ENCODE data around the gene CES5A. TPM values are rescaled to one million over a fixed set of nuclear protein-coding genes. Genes with fewer than 3 reads are reported as not detected.

Gene CES5A
- total and polyA plus RNA-seq, 11 donors, result 0.10 to 0.51 (median 0.20) TPM; not detected in 8

DNA sequence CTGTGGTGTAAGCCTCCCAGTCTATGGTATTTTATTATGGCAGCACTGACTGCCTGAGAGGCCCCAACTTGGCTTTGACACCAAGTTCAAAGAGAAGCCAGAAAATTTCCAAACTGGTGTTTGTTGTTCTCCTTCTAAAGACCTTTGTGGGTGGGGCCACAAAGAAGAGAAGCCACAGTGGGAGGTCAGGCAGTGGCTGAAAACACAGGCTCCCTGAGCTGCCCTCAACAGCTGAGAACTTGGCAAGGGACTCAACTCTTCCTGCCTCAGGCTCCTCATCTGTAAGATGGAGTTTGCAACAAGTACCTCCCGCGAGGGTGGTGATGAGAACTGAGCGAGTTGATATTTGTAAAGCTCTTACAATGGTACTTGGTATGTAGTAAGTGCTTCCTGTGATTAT, 18.2 kb downstream of the CES5A start:
- H3K27ac ChIP-seq, result no peak overlapping the region
- intact Hi-C loops (cut with DNase I), result no loop called here
- no peak for DNase-seq
- no peak for ATAC-seq
- H3K4me3 ChIP-seq, result no peak overlapping the region
- H3K4me1 ChIP-seq, result no peaks in the 10 kb centered on the region
- no peaks in the 10 kb centered on the region for H3K9me3 ChIP-seq
- peaks cover 0 to 7% (median 0%) of the 10 kb centered on the region in 9 donors for H3K27me3 ChIP-seq
- 84 to 90% (median 86%) methylated on average over 3 of the region's 3 CpGs for WGBS, 4 donors
- TF ChIP-seq, protein P1, sequence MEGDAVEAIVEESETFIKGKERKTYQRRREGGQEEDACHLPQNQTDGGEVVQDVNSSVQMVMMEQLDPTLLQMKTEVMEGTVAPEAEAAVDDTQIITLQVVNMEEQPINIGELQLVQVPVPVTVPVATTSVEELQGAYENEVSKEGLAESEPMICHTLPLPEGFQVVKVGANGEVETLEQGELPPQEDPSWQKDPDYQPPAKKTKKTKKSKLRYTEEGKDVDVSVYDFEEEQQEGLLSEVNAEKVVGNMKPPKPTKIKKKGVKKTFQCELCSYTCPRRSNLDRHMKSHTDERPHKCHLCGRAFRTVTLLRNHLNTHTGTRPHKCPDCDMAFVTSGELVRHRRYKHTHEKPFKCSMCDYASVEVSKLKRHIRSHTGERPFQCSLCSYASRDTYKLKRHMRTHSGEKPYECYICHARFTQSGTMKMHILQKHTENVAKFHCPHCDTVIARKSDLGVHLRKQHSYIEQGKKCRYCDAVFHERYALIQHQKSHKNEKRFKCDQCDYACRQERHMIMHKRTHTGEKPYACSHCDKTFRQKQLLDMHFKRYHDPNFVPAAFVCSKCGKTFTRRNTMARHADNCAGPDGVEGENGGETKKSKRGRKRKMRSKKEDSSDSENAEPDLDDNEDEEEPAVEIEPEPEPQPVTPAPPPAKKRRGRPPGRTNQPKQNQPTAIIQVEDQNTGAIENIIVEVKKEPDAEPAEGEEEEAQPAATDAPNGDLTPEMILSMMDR (IDR thresholded peaks at IDR 0.05), result no peak
- no peaks in the 10 kb centered on the region for H3K36me3 ChIP-seq

DNA sequence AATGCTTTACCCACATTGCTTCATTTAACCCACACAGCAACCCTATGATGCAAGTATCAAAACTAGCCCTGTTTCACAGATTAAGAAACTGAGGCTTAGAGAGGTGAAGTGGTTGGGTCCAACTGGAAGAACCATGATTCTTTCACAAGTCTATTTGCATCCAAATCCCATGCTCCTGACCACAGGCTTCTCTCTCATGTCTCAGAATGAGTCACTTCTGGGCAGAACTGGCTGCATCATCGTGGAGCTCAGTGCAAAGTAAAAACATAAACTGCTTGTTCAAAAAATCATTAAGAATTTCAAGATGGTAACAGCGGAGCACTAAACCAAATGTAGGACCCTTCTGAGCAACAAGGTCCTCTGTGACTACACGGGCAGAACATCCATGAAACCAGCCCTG, 22.1 kb downstream of the CES5A start:
- Histone ChIP-seq H3K4me1 (no peaks in the 10 kb centered on the region), H3K4me3 (no peak overlapping the region), H3K36me3 (no peaks in the 10 kb centered on the region), H3K27me3 (peaks cover 0 to 28% (median 8%) of the 10 kb centered on the region in 9 donors), H3K27ac (no peak overlapping the region), H3K9me3 (no peaks in the 10 kb centered on the region)
- ATAC-seq (no peak), DNase-seq (no peak)
- intact Hi-C loops (cut with DNase I), result no loop called here
- TF ChIP-seq POLR2A (IDR thresholded peaks at IDR 0.05), result no peak
- TF ChIP-seq, protein P1 (IDR thresholded peaks at IDR 0.05), result no peak
- 73 to 78% (median 76%) methylated on average over 3 of the region's 3 CpGs for WGBS, 4 donors

DNA sequence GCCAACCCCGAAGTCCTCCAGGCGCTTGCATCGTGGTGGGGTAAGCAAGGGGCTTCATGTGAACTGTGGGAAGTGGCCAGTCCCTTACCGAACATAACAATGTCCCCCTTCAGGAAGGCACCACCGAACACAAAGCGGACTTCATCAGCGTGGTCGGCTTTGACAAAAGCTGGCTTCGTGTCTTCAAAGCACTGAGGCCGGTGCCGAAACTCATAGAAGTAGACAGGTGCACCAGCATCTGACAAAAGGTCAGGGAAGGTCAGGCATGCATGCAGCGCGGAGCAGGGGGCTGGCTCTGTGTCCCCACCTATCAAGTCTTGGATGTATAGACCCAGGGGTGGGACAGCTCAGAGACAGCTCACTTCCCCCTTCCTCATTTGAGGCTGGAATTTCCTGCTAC, 25.6 kb downstream of the CES5A start:
- no peaks in the 10 kb centered on the region for H3K36me3 ChIP-seq
- peaks cover 0 to 56% (median 8%) of the 10 kb centered on the region in 9 donors for H3K27me3 ChIP-seq
- H3K9me3 ChIP-seq, result no peaks in the 10 kb centered on the region
- no peak for TF ChIP-seq POLR2A (IDR thresholded peaks at IDR 0.05)
- TF ChIP-seq, protein P1 (IDR thresholded peaks at IDR 0.05), result no peak
- no peaks in the 10 kb centered on the region for H3K4me1 ChIP-seq
- H3K27ac ChIP-seq, result no peak overlapping the region
- WGBS, 4 donors, result 73 to 80% (median 79%) methylated on average over 13 of the region's 13 CpGs
- no peak for ATAC-seq
- no peak for DNase-seq
- no peak overlapping the region for H3K4me3 ChIP-seq
- intact Hi-C loops (cut with DNase I), result no loop called here

DNA sequence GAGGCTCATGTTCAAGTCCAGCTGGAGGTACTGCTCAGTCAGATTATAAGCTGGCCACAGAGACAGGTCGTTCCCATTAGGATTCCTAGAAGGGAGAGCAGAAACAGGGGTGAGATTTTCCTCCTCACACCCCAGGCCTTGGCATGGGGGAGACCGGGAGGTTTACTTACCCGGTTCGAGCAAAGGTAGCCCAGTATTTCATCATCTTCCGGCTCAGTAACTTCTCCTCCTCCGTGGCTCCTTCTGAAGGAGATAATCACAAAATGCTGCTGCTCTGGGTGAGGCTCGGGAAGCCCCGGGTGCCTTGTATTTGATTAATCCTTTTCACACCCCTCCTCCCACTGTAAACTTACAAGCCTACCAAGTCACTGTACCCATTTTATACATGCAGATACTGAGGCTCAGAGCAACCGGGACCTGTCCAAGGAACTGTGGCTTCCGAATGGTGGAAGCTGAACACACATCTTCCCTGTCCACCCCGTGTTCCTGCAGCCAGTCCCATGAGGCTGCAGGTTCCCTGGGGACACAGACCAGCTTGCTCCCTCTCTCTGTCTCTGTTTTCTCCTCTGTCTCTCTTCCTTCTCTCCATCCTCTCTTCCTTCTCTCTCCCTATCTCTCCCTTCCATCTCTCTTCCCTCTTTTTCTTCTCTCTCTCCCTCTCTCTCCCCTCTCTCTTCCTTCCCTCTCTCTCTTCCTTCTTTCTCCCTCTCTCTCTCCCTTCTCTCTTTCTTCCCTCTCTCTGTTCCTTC, 28.4 kb downstream of the CES5A start:
- DNase-seq (no peak), ATAC-seq (no peak)
- H3K4me3 ChIP-seq, result no peak overlapping the region
- intact Hi-C loops (cut with DNase I), result no loop called here
- no peaks in the 10 kb centered on the region for H3K36me3 ChIP-seq
- H3K27me3 ChIP-seq, result peaks cover 0 to 65% (median 9%) of the 10 kb centered on the region in 9 donors
- WGBS, 4 donors, result 41 to 54% (median 51%) methylated on average over 11 of the region's 11 CpGs
- H3K27ac ChIP-seq, result no peak overlapping the region
- TF ChIP-seq POLR2A (IDR thresholded peaks at IDR 0.05), result no peak
- TF ChIP-seq, protein P1 (IDR thresholded peaks at IDR 0.05), result no peak
- no peaks in the 10 kb centered on the region for H3K4me1 ChIP-seq
- no peaks in the 10 kb centered on the region for H3K9me3 ChIP-seq

All from heart left ventricle (tissue), 16 donors.